Measurements from ENCODE around the gene EVA1C.

GRCh38 chr21:32389337-32390015, 23.0 kb upstream of the EVA1C start:
- TF ChIP-seq POLR2A (IDR thresholded peaks at IDR 0.05) = no peak
- TF ChIP-seq, protein P1, sequence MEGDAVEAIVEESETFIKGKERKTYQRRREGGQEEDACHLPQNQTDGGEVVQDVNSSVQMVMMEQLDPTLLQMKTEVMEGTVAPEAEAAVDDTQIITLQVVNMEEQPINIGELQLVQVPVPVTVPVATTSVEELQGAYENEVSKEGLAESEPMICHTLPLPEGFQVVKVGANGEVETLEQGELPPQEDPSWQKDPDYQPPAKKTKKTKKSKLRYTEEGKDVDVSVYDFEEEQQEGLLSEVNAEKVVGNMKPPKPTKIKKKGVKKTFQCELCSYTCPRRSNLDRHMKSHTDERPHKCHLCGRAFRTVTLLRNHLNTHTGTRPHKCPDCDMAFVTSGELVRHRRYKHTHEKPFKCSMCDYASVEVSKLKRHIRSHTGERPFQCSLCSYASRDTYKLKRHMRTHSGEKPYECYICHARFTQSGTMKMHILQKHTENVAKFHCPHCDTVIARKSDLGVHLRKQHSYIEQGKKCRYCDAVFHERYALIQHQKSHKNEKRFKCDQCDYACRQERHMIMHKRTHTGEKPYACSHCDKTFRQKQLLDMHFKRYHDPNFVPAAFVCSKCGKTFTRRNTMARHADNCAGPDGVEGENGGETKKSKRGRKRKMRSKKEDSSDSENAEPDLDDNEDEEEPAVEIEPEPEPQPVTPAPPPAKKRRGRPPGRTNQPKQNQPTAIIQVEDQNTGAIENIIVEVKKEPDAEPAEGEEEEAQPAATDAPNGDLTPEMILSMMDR (IDR thresholded peaks at IDR 0.05) = no peak

All from lower leg skin (tissue), 3 donors.